Measurements from ENCODE around the gene PRDM2. TPM values are rescaled to one million over a fixed set of nuclear protein-coding genes. Genes with fewer than 3 reads are reported as not detected.

Gene PRDM2
- total and polyA plus RNA-seq, 2 of the 13 experiments (the other 11 are each of a cell fraction or from before 2014, with no cell fraction given), result 4.0 to 6.5 TPM

DNA sequence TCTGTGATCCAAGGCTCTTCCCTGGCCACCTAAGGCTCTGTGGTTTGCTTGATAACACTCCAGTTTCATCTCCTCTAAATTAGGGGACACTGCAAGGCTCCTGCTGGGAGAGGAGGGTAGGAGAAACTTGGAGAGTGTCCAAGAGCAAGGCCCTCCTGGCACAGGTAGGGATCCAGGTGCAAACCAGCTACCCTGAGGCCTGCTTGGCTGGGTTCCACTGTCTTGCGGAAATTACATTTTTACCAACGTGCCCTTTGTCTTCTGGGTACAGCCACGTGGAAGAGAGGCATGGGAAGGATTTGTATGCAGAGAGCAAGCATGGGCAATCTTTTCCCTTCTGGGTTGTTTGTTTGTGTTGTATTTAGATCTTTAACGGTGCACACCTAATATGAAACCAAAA is 132.5 kb downstream of the PRDM2 start:
- Histone ChIP-seq H3K36me3 (replicated peaks in 1 of 2; ENCODE audit: control insufficient read depth in 1 of 2, insufficient read depth in 2 of 2, low read length in 2 of 2) (no peaks in the 10 kb centered on the region), H2AFZ (ENCODE audit: low read length) (no peak overlapping the region), H4K20me1 (ENCODE audit: insufficient read depth, low read length) (no peaks in the 10 kb centered on the region), H3K4me3 (replicated peaks in 1 of 3; ENCODE audit: insufficient read depth in 1 of 3, low read depth in 2 of 3, low read length in 3 of 3) (no peak overlapping the region), H3K9ac (ENCODE audit: insufficient read depth, low read depth, low read length) (no peak overlapping the region), H3K4me2 (ENCODE audit: low read depth, low read length) (no peak overlapping the region), H3K27ac (ENCODE audit: extremely low read length, insufficient read depth, low read length) (no peak overlapping the region), H3K9me3 (ENCODE audit: low read length) (no peaks in the 10 kb centered on the region), H3K4me1 (ENCODE audit: insufficient read depth, low read length) (no peaks in the 10 kb centered on the region), H3K27me3 (ENCODE audit: control insufficient read depth in 1 of 2, insufficient read depth in 2 of 2, low read length in 2 of 2) (peaks cover 1 to 18% of the 10 kb centered on the region in 2 experiments; a peak in 3 of 5 replicates), H3K79me2 (ENCODE audit: insufficient read depth, low read length) (no peaks in the 10 kb centered on the region)
- ATAC-seq (no peak), DNase-seq (ENCODE audit: low spot score) (no peak), FAIRE-seq (no peak)
- in situ Hi-C loops (cut with HindIII; ENCODE audit: extremely low pct_ligation_motif_present, low pct_unique_long_range_greater_than_20kb) (no loop called here), intact Hi-C loops (cut with micrococcal nuclease; ENCODE audit: unreplicated experiment) (no loop called here)
- CTCF ChIA-PET (ENCODE audit: low intra/inter-chr PET ratio, low total read pairs), result no interaction called here
- WGBS (ENCODE audit: low lambda C conversion rate), result 5% methylated on average over 4 of the region's 4 CpGs
- POLR2A ChIA-PET, result no interaction called here
- no TSS peak for BruUV-seq (replicated peaks)
- TF ChIP-seq PHB2 (IDR thresholded peaks at IDR 0.05; ENCODE audit: partially characterized antibody), result no peak
- TF ChIP-seq SOX5 (CRISPR knock-in tag; IDR thresholded peaks at IDR 0.05; ENCODE audit: borderline replicate concordance), result no peak
- no peak for TF ChIP-seq JDP2 (CRISPR knock-in tag; IDR thresholded peaks at IDR 0.05; ENCODE audit: borderline replicate concordance)
- TF ChIP-seq, protein P1, sequence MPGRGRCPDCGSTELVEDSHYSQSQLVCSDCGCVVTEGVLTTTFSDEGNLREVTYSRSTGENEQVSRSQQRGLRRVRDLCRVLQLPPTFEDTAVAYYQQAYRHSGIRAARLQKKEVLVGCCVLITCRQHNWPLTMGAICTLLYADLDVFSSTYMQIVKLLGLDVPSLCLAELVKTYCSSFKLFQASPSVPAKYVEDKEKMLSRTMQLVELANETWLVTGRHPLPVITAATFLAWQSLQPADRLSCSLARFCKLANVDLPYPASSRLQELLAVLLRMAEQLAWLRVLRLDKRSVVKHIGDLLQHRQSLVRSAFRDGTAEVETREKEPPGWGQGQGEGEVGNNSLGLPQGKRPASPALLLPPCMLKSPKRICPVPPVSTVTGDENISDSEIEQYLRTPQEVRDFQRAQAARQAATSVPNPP (CRISPR knock-in tag; IDR thresholded peaks at IDR 0.05), result no peak
- TF ChIP-seq ZNF782 (CRISPR knock-in tag; IDR thresholded peaks at IDR 0.05; ENCODE audit: borderline replicate concordance), result no peak
- TF ChIP-seq ZNF335 (CRISPR knock-in tag; IDR thresholded peaks at IDR 0.05), result no peak
- no peak for TF ChIP-seq REXO4 (CRISPR knock-in tag; IDR thresholded peaks at IDR 0.05; ENCODE audit: borderline replicate concordance)
- TF ChIP-seq FLYWCH1 (CRISPR knock-in tag; IDR thresholded peaks at IDR 0.05), result no peak
- TF ChIP-seq, protein P2, sequence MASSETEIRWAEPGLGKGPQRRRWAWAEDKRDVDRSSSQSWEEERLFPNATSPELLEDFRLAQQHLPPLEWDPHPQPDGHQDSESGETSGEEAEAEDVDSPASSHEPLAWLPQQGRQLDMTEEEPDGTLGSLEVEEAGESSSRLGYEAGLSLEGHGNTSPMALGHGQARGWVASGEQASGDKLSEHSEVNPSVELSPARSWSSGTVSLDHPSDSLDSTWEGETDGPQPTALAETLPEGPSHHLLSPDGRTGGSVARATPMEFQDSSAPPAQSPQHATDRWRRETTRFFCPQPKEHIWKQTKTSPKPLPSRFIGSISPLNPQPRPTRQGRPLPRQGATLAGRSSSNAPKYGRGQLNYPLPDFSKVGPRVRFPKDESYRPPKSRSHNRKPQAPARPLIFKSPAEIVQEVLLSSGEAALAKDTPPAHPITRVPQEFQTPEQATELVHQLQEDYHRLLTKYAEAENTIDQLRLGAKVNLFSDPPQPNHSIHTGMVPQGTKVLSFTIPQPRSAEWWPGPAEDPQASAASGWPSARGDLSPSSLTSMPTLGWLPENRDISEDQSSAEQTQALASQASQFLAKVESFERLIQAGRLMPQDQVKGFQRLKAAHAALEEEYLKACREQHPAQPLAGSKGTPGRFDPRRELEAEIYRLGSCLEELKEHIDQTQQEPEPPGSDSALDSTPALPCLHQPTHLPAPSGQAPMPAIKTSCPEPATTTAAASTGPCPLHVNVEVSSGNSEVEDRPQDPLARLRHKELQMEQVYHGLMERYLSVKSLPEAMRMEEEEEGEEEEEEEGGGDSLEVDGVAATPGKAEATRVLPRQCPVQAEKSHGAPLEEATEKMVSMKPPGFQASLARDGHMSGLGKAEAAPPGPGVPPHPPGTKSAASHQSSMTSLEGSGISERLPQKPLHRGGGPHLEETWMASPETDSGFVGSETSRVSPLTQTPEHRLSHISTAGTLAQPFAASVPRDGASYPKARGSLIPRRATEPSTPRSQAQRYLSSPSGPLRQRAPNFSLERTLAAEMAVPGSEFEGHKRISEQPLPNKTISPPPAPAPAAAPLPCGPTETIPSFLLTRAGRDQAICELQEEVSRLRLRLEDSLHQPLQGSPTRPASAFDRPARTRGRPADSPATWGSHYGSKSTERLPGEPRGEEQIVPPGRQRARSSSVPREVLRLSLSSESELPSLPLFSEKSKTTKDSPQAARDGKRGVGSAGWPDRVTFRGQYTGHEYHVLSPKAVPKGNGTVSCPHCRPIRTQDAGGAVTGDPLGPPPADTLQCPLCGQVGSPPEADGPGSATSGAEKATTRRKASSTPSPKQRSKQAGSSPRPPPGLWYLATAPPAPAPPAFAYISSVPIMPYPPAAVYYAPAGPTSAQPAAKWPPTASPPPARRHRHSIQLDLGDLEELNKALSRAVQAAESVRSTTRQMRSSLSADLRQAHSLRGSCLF (CRISPR knock-in tag; IDR thresholded peaks at IDR 0.05; ENCODE audit: borderline replicate concordance), result no peak
- TF ChIP-seq ZNF451 (CRISPR knock-in tag; IDR thresholded peaks at IDR 0.05), result no peak
- TF ChIP-seq MED1 (CRISPR knock-in tag; IDR thresholded peaks at IDR 0.05), result no peak
- TF ChIP-seq RORA (CRISPR knock-in tag; IDR thresholded peaks at IDR 0.05), result no peak
- TF ChIP-seq, protein P3, sequence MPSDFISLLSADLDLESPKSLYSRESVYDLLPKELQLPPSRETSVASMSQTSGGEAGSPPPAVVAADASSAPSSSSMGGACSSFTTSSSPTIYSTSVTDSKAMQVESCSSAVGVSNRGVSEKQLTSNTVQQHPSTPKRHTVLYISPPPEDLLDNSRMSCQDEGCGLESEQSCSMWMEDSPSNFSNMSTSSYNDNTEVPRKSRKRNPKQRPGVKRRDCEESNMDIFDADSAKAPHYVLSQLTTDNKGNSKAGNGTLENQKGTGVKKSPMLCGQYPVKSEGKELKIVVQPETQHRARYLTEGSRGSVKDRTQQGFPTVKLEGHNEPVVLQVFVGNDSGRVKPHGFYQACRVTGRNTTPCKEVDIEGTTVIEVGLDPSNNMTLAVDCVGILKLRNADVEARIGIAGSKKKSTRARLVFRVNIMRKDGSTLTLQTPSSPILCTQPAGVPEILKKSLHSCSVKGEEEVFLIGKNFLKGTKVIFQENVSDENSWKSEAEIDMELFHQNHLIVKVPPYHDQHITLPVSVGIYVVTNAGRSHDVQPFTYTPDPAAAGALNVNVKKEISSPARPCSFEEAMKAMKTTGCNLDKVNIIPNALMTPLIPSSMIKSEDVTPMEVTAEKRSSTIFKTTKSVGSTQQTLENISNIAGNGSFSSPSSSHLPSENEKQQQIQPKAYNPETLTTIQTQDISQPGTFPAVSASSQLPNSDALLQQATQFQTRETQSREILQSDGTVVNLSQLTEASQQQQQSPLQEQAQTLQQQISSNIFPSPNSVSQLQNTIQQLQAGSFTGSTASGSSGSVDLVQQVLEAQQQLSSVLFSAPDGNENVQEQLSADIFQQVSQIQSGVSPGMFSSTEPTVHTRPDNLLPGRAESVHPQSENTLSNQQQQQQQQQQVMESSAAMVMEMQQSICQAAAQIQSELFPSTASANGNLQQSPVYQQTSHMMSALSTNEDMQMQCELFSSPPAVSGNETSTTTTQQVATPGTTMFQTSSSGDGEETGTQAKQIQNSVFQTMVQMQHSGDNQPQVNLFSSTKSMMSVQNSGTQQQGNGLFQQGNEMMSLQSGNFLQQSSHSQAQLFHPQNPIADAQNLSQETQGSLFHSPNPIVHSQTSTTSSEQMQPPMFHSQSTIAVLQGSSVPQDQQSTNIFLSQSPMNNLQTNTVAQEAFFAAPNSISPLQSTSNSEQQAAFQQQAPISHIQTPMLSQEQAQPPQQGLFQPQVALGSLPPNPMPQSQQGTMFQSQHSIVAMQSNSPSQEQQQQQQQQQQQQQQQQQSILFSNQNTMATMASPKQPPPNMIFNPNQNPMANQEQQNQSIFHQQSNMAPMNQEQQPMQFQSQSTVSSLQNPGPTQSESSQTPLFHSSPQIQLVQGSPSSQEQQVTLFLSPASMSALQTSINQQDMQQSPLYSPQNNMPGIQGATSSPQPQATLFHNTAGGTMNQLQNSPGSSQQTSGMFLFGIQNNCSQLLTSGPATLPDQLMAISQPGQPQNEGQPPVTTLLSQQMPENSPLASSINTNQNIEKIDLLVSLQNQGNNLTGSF (CRISPR knock-in tag; IDR thresholded peaks at IDR 0.05), result no peak

All from HepG2 (cell line).